GM19324 (cell line): ENCODE measurements around the gene ARGLU1.

ENCODE experiments used
- ATAC-seq: cut with Tn5 transposase; IDR thresholded peaks from one replicate; pipeline ENCODE4 v1.9.1; 2021; ENCODE audit warnings: mild to moderate bottlenecking, moderate library complexity; ENCODE audit not compliant: unreplicated experiment, low FRiP score

ARGLU1 gene

GRCh38 chr13:106588367-106588766, 20.4 kb upstream of the ARGLU1 start:
- no peak for ATAC-seq

GRCh38 chr13:106587787-106588186, 19.9 kb upstream of the ARGLU1 start:
- ATAC-seq: no peak

- no peak for ATAC-seq
These were observed 18.8 kb upstream of the ARGLU1 start for GRCh38 chr13:106586648-106587166.

GRCh38 chr13:106581225-106581624, 13.3 kb upstream of the ARGLU1 start:
- no peak for ATAC-seq

GRCh38 chr13:106575896-106576295, 8.0 kb upstream of the ARGLU1 start:
- no peak for ATAC-seq

- no peak for ATAC-seq
These were observed 5.9 kb upstream of the ARGLU1 start for GRCh38 chr13:106573868-106574267.

- no peak for ATAC-seq
These were observed 5.4 kb upstream of the ARGLU1 start for GRCh38 chr13:106573284-106573846.

GRCh38 chr13:106570299-106570852, 2.4 kb upstream of the ARGLU1 start:
- peak; percentile 19 for ATAC-seq

GRCh38 chr13:106569233-106570095, 1.5 kb upstream of the ARGLU1 start:
- ATAC-seq: no peak

GRCh38 chr13:106568299-106569003, 514 bp upstream of the ARGLU1 start:
- ATAC-seq: peak; percentile 22

- ATAC-seq: peak; percentile 40
These were observed 1.1 kb downstream of the ARGLU1 start for GRCh38 chr13:106566641-106567473.

GRCh38 chr13:106565127-106565775, 2.7 kb downstream of the ARGLU1 start:
- ATAC-seq: no peak

GRCh38 chr13:106562301-106562700, 5.6 kb downstream of the ARGLU1 start:
- ATAC-seq: no peak

- peak; percentile 71 for ATAC-seq
These were observed 6.3 kb downstream of the ARGLU1 start for GRCh38 chr13:106561551-106562170.

GRCh38 chr13:106560821-106561220, 7.1 kb downstream of the ARGLU1 start:
- no peak for ATAC-seq

GRCh38 chr13:106558527-106558926, 9.4 kb downstream of the ARGLU1 start:
- no peak for ATAC-seq

- no peak for ATAC-seq
These were observed 12.2 kb downstream of the ARGLU1 start for GRCh38 chr13:106555631-106556328.

GRCh38 chr13:106551751-106552150, 16.2 kb downstream of the ARGLU1 start:
- ATAC-seq: no peak
